ENCODE results near the gene HOXC12. TPM values are rescaled to one million over a fixed set of nuclear protein-coding genes. Genes with fewer than 3 reads are reported as not detected.
A peak's percentile ranks its signal among the peaks of the same experiment; 100 is the strongest.

Gene HOXC12
- total RNA-seq, 1 donor from 2014 or later, result not detected

DNA sequence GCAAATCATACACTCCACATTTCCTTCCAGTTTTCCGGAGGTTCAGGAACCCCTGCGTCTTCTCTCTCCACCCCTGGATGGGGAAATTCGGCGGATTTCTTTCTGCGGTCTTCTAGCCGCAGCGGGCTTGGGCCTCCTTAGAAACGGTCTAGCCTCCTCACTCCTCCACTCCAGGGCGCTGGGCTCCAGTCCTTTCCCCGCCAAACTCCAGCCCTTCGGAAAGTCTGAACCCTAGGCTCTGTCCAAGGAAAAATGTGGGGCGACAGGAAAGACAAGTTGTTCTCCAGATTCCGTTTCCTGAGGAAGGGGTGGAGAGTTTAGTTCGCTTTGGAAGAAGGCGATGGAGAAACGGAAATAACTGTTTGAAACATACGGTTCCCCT, 28.9 kb downstream of the HOXC12 start:
- Mint-ChIP-seq H3K27ac (no peak overlapping the region), H3K36me3 (ENCODE audit: insufficient read depth) (no peaks in the 10 kb centered on the region), H3K9me3 (ENCODE audit: low read depth) (no peaks in the 10 kb centered on the region), H3K27me3 (peaks cover 94% of the 10 kb centered on the region), H3K4me1 (ENCODE audit: low read depth) (peaks cover 3% of the 10 kb centered on the region), H3K4me3 (ENCODE audit: low read depth) (no peak overlapping the region)
- TF ChIP-seq, protein P1, sequence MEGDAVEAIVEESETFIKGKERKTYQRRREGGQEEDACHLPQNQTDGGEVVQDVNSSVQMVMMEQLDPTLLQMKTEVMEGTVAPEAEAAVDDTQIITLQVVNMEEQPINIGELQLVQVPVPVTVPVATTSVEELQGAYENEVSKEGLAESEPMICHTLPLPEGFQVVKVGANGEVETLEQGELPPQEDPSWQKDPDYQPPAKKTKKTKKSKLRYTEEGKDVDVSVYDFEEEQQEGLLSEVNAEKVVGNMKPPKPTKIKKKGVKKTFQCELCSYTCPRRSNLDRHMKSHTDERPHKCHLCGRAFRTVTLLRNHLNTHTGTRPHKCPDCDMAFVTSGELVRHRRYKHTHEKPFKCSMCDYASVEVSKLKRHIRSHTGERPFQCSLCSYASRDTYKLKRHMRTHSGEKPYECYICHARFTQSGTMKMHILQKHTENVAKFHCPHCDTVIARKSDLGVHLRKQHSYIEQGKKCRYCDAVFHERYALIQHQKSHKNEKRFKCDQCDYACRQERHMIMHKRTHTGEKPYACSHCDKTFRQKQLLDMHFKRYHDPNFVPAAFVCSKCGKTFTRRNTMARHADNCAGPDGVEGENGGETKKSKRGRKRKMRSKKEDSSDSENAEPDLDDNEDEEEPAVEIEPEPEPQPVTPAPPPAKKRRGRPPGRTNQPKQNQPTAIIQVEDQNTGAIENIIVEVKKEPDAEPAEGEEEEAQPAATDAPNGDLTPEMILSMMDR (IDR thresholded peaks at IDR 0.05; ENCODE audit: unreplicated experiment), result no peak
- DNase-seq (ENCODE audit: low spot score, unreplicated experiment), result no peak

- Mint-ChIP-seq H3K36me3 (ENCODE audit: insufficient read depth) (no peaks in the 10 kb centered on the region), H3K27ac (no peak overlapping the region), H3K4me3 (ENCODE audit: low read depth) (no peak overlapping the region), H3K4me1 (ENCODE audit: low read depth) (peaks cover 3% of the 10 kb centered on the region), H3K27me3 (peaks cover 94% of the 10 kb centered on the region), H3K9me3 (ENCODE audit: low read depth) (no peaks in the 10 kb centered on the region)
- TF ChIP-seq, protein P1 (IDR thresholded peaks at IDR 0.05; ENCODE audit: unreplicated experiment), result no peak
- DNase-seq (ENCODE audit: low spot score, unreplicated experiment), result no peak
Measured at GRCh38 chr12:53983950-53984572, 29.4 kb downstream of the HOXC12 start.

DNA sequence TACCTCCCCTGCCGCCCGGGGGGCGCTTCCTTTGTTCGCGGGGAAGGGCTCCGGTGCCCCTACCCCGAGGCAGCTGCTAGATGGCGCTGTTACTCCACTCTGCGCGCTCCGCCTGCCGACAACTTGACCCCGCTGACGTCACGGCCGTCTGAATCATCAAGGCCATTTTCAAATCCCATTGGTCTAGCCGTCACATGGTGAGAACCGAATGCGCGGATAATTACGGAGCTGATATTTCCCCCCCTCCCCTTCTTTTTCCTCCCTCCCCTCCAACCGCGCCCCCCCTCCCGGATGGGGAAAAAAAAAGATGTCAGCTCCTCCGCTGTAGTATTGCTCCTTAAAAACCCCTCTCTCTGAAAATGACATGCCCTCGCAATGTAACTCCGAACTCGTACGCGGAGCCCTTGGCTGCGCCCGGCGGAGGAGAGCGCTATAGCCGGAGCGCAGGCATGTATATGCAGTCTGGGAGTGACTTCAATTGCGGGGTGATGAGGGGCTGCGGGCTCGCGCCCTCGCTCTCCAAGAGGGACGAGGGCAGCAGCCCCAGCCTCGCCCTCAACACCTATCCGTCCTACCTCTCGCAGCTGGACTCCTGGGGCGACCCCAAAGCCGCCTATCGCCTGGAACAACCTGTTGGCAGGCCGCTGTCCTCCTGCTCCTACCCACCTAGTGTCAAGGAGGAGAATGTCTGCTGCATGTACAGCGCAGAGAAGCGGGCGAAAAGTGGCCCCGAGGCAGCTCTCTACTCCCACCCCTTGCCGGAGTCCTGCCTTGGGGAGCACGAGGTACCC, 30.4 kb downstream of the HOXC12 start, which contains the start of gene HOXC10:
TSS of gene HOXC10 (plus strand) at position 246 of the 791 bp plus-strand sequence. CDS start at position 360, 114 bp downstream.
- TF ChIP-seq, protein P1 (IDR thresholded peaks at IDR 0.05; ENCODE audit: unreplicated experiment), result peak; percentile 66
- peak; percentile 64 for DNase-seq (ENCODE audit: low spot score, unreplicated experiment)
- H3K4me3 Mint-ChIP-seq (ENCODE audit: low read depth), result no peak within 1 kb of the TSS
- peaks cover 94% of the 10 kb centered on the region for H3K27me3 Mint-ChIP-seq
- H3K9me3 Mint-ChIP-seq (ENCODE audit: low read depth), result no peaks in the 10 kb centered on the region
- H3K36me3 Mint-ChIP-seq (ENCODE audit: insufficient read depth), result no peaks in the 10 kb centered on the region
- H3K4me1 Mint-ChIP-seq (ENCODE audit: low read depth), result peaks cover 3% of the 10 kb centered on the region
- peak within 1 kb of the TSS; percentile 52 for H3K27ac Mint-ChIP-seq

- Mint-ChIP-seq H3K27me3 (peaks cover 94% of the 10 kb centered on the region), H3K4me1 (ENCODE audit: low read depth) (peaks cover 3% of the 10 kb centered on the region), H3K36me3 (ENCODE audit: insufficient read depth) (no peaks in the 10 kb centered on the region), H3K9me3 (ENCODE audit: low read depth) (no peaks in the 10 kb centered on the region), H3K4me3 (ENCODE audit: low read depth) (no peak overlapping the region), H3K27ac (no peak overlapping the region)
- DNase-seq (ENCODE audit: low spot score, unreplicated experiment), result no peak
- TF ChIP-seq, protein P1 (IDR thresholded peaks at IDR 0.05; ENCODE audit: unreplicated experiment), result no peak
Measured at GRCh38 chr12:53985692-53985993, 30.9 kb downstream of the HOXC12 start.

DNA sequence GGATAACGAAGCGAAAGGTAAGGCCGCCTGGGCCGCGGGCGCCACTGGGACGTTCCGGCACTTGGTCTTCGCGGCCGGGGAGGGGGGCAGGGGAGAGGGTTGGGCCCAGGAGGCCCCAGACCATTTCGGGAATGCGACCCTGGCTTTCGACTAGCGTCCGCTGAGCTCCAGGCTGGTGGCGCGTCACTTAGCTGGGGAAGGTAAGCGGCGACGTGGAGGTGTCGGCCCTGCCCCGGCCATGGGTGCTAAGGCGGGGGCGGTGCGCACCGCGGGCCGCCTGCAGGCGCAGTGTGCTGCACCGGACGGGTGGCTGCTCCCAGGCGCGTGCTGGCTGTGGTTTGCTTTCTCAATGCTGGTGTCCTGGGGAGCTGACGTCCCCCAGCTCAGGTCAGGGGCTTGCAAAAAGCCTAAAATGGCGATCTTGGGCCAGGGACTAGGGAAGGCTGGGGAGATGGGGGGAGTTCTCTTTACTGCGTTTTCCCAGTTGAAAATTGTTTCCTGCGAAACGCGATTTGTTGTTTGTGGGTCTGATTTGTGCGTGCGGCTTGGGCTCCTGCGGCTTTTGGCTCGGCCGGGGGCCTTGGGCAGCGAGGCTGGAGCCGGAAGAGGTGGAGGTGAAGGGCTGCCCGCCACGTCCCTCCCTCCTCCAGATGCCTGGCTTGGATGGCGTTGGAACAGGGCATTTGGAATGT, 31.4 kb downstream of the HOXC12 start:
- H3K4me3 Mint-ChIP-seq (ENCODE audit: low read depth), result no peak overlapping the region
- peaks cover 3% of the 10 kb centered on the region for H3K4me1 Mint-ChIP-seq (ENCODE audit: low read depth)
- no peak for DNase-seq (ENCODE audit: low spot score, unreplicated experiment)
- H3K27ac Mint-ChIP-seq, result no peak overlapping the region
- H3K36me3 Mint-ChIP-seq (ENCODE audit: insufficient read depth), result no peaks in the 10 kb centered on the region
- no peaks in the 10 kb centered on the region for H3K9me3 Mint-ChIP-seq (ENCODE audit: low read depth)
- TF ChIP-seq, protein P1 (IDR thresholded peaks at IDR 0.05; ENCODE audit: unreplicated experiment), result no peak
- H3K27me3 Mint-ChIP-seq, result peaks cover 94% of the 10 kb centered on the region

Measured in progenitor cell of endocrine pancreas (in vitro differentiated cells).